HPDE6-E6E7 (cell line): Measurements from ENCODE around the gene MTCP1.

ENCODE experiments used
- DNase-seq: peaks from one replicate; pipeline ENCODE4 v3.0.0; 2011; ENCODE audit warnings: missing footprints; ENCODE audit errors: extremely low spot score

Gene MTCP1

GRCh38 chrX:155070975-155071693, at the start of gene MTCP1, which contains the start of the genes BRCC3 and CMC4:
Gene MTCP1 (minus strand): TSS chrX:155071136. CDS start chrX:155066010, 5,126 bp downstream.
Gene BRCC3 (plus strand): TSS chrX:155071508. CDS start chrX:155071528, 20 bp downstream.
Gene CMC4 (minus strand): TSS chrX:155071136. CDS start chrX:155064023, 7,113 bp downstream.
- DNase-seq = peak; percentile 90

- no peak for DNase-seq
Observed at GRCh38 chrX:155115174-155115819, 44.4 kb upstream of the MTCP1 start.

- DNase-seq = no peak
Observed at GRCh38 chrX:155113097-155113496, 42.2 kb upstream of the MTCP1 start.

- DNase-seq = peak; percentile 73
Observed at GRCh38 chrX:155112171-155112570, 41.2 kb upstream of the MTCP1 start.

GRCh38 chrX:155108427-155108826, 37.5 kb upstream of the MTCP1 start:
- DNase-seq = no peak

GRCh38 chrX:155105919-155106318, 35.0 kb upstream of the MTCP1 start:
- DNase-seq = no peak

GRCh38 chrX:155094468-155095061, 23.6 kb upstream of the MTCP1 start:
- DNase-seq = peak; percentile 34

GRCh38 chrX:155086961-155087735, 16.2 kb upstream of the MTCP1 start:
- DNase-seq = no peak

- no peak for DNase-seq
Observed at GRCh38 chrX:155086202-155086840, 15.4 kb upstream of the MTCP1 start.

- no peak for DNase-seq
Observed at GRCh38 chrX:155071694-155072280, 851 bp upstream of the MTCP1 start.

- no peak for DNase-seq
Observed at GRCh38 chrX:155070663-155070974, 317 bp downstream of the MTCP1 start.

- no peak for DNase-seq
Observed at GRCh38 chrX:155070038-155070437, 898 bp downstream of the MTCP1 start.

GRCh38 chrX:155069414-155069813, 1.5 kb downstream of the MTCP1 start:
- DNase-seq = no peak

GRCh38 chrX:155068165-155068564, 2.8 kb downstream of the MTCP1 start:
- no peak for DNase-seq

- peak; percentile 58 for DNase-seq
Observed at GRCh38 chrX:155065035-155065734, 5.8 kb downstream of the MTCP1 start.

GRCh38 chrX:155061760-155062159, 9.2 kb downstream of the MTCP1 start:
- no peak for DNase-seq

- peak; percentile 63 for DNase-seq
Observed at GRCh38 chrX:155056877-155057792, 13.8 kb downstream of the MTCP1 start.

- DNase-seq = no peak
Observed at GRCh38 chrX:155056471-155056870, 14.5 kb downstream of the MTCP1 start.

GRCh38 chrX:155055494-155055893, 15.4 kb downstream of the MTCP1 start:
- DNase-seq = no peak

- no peak for DNase-seq
Observed at GRCh38 chrX:155054255-155054654, 16.7 kb downstream of the MTCP1 start.
